ENCODE measurements around the gene TRABD2B. TPM values are rescaled to one million over a fixed set of nuclear protein-coding genes. Genes with fewer than 3 reads are reported as not detected.

TRABD2B gene
- polyA plus RNA-seq, 1 of the 3 experiments (the other 2 are of a cell fraction): 0.03 TPM

DNA sequence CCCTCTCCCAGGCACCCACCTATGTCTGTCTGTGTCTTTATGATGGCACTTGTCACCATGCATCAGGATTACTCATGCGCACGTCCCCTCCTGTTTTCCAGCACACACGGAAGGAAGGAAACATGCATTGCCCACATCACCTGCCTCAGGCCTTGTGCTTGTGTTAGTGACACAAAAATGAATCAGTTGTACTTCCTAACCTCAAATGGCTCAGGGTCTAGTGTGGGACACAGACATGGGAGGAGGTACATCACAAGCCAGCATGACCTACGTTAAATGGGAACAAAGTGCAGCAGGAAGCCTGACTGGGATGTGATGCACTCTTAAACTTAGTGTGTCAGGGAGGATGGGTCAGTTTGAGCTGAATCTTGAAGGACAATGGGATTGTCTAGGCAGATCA, 126.7 kb downstream of the TRABD2B start:
- POLR2A ChIA-PET: no interaction called here
- H3K4me2 ChIP-seq: no peak overlapping the region
- TF ChIP-seq YY1 (IDR thresholded peaks at IDR 0.05; ENCODE audit: low read depth) (no peak), GATA2 (CRISPR knock-in tag; IDR thresholded peaks at IDR 0.05) (no peak), TEAD4 (IDR thresholded peaks at IDR 0.05; ENCODE audit: borderline replicate concordance, insufficient read depth) (no peak), SIN3A (IDR thresholded peaks at IDR 0.05; ENCODE audit: borderline replicate concordance, low read depth, low read length) (no peak), TAF1 (IDR thresholded peaks at IDR 0.05; ENCODE audit: borderline replicate concordance, low read depth, low read length) (no peak), FOXJ3 (CRISPR knock-in tag; IDR thresholded peaks at IDR 0.05) (no peak), RXRA (IDR thresholded peaks at IDR 0.05; ENCODE audit: borderline replicate concordance, low read depth) (no peak), EZH2phosphoT487 (IDR thresholded peaks at IDR 0.05; ENCODE audit: borderline replicate concordance, low read depth) (no peak), RFX5 (IDR thresholded peaks at IDR 0.05; ENCODE audit: low read length) (no peak), CHD2 (IDR thresholded peaks at IDR 0.05; ENCODE audit: low read length, partially characterized antibody) (no peak), ELF1 (IDR thresholded peaks at IDR 0.05) (no peak)
- TF ChIP-seq, protein P1, sequence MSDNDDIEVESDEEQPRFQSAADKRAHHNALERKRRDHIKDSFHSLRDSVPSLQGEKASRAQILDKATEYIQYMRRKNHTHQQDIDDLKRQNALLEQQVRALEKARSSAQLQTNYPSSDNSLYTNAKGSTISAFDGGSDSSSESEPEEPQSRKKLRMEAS (IDR thresholded peaks at IDR 0.05; ENCODE audit: low read depth): no peak
- TF ChIP-seq, protein P2, sequence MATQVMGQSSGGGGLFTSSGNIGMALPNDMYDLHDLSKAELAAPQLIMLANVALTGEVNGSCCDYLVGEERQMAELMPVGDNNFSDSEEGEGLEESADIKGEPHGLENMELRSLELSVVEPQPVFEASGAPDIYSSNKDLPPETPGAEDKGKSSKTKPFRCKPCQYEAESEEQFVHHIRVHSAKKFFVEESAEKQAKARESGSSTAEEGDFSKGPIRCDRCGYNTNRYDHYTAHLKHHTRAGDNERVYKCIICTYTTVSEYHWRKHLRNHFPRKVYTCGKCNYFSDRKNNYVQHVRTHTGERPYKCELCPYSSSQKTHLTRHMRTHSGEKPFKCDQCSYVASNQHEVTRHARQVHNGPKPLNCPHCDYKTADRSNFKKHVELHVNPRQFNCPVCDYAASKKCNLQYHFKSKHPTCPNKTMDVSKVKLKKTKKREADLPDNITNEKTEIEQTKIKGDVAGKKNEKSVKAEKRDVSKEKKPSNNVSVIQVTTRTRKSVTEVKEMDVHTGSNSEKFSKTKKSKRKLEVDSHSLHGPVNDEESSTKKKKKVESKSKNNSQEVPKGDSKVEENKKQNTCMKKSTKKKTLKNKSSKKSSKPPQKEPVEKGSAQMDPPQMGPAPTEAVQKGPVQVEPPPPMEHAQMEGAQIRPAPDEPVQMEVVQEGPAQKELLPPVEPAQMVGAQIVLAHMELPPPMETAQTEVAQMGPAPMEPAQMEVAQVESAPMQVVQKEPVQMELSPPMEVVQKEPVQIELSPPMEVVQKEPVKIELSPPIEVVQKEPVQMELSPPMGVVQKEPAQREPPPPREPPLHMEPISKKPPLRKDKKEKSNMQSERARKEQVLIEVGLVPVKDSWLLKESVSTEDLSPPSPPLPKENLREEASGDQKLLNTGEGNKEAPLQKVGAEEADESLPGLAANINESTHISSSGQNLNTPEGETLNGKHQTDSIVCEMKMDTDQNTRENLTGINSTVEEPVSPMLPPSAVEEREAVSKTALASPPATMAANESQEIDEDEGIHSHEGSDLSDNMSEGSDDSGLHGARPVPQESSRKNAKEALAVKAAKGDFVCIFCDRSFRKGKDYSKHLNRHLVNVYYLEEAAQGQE (IDR thresholded peaks at IDR 0.05; ENCODE audit: low read depth, low read length): no peak
- no peaks in the 10 kb centered on the region for H3K9me2 ChIP-seq
- H3K36me3 ChIP-seq (replicated peaks in 1 of 2; ENCODE audit: control insufficient read depth in 1 of 2, insufficient read depth in 2 of 2, low read length in 1 of 2): no peaks in the 10 kb centered on the region
- H3F3A ChIP-seq (replicated peaks; ENCODE audit: insufficient read depth): no peaks in the 10 kb centered on the region
- no peaks in the 10 kb centered on the region for H4K20me1 ChIP-seq (ENCODE audit: insufficient read depth)
- H3K9ac ChIP-seq: no peak overlapping the region
- CTCF ChIA-PET: interaction anchor here (0.8 to 1.6 kb wide), 2 partner anchors 21 to 434 kb away, joined by 3 to 5 read pairs; no protein-coding TSS in a partner anchor
- DNase-seq: no peak
- H3K27ac ChIP-seq (ENCODE audit: low read depth in 2 of 2, low read length in 1 of 2): no peak overlapping the region
- H3K27me3 ChIP-seq (ENCODE audit: insufficient read depth): no peaks in the 10 kb centered on the region
- 60% methylated on average over 4 of the region's 4 CpGs for WGBS (ENCODE audit: low lambda C conversion rate)
- H2AFZ ChIP-seq (ENCODE audit: low read depth): no peak overlapping the region
- H3K79me2 ChIP-seq (ENCODE audit: insufficient read depth): no peaks in the 10 kb centered on the region
- no peaks in the 10 kb centered on the region for H3K9me3 ChIP-seq
- no peak overlapping the region for H3K4me3 ChIP-seq (ENCODE audit: low read depth in 2 of 2, low read length in 1 of 2)
- H3K4me1 ChIP-seq (ENCODE audit: control insufficient read depth in 1 of 2, insufficient read depth in 2 of 2, low read depth in 1 of 2, low read length in 1 of 2): peaks cover 0 to 16% of the 10 kb centered on the region in 2 experiments; a peak in 1 of 4 replicates

DNA sequence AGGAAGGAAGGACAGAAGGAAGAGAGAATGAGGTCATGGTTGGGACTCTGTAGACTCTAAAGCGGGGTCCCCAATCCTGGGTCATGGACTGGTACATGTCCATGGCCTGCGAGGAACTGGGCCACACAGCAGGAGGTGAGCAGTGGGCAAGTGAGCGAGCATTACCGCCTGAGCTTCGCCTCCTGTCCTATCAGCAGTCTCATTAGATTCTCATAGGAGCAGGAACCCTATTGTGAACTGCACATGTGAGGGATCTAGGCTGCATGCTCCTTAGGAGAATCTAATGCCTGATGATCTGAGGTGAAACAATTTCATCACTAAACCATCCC, 128.9 kb downstream of the TRABD2B start:
- Histone ChIP-seq H3K27me3 (ENCODE audit: insufficient read depth) (no peaks in the 10 kb centered on the region), H3K4me2 (no peak overlapping the region), H3K36me3 (replicated peaks in 1 of 2; ENCODE audit: control insufficient read depth in 1 of 2, insufficient read depth in 2 of 2, low read length in 1 of 2) (no peaks in the 10 kb centered on the region), H3K27ac (ENCODE audit: low read depth in 2 of 2, low read length in 1 of 2) (no peak overlapping the region), H2AFZ (ENCODE audit: low read depth) (no peak overlapping the region), H4K20me1 (ENCODE audit: insufficient read depth) (no peaks in the 10 kb centered on the region), H3K4me3 (ENCODE audit: low read depth in 2 of 2, low read length in 1 of 2) (no peak overlapping the region), H3K9ac (no peak overlapping the region), H3K4me1 (ENCODE audit: control insufficient read depth in 1 of 2, insufficient read depth in 2 of 2, low read depth in 1 of 2, low read length in 1 of 2) (peaks cover 0 to 16% of the 10 kb centered on the region in 2 experiments; a peak in 1 of 4 replicates), H3F3A (replicated peaks; ENCODE audit: insufficient read depth) (no peaks in the 10 kb centered on the region), H3K9me2 (no peaks in the 10 kb centered on the region), H3K79me2 (ENCODE audit: insufficient read depth) (no peaks in the 10 kb centered on the region), H3K9me3 (no peaks in the 10 kb centered on the region)
- WGBS (ENCODE audit: low lambda C conversion rate): 61% methylated on average over 5 of the region's 5 CpGs
- CTCF ChIA-PET: interaction anchor here (1.2 kb wide), 1 partner anchor 14 kb away, joined by 3 read pairs; no protein-coding TSS in a partner anchor
- DNase-seq: no peak
- no peak for TF ChIP-seq EZH2phosphoT487 (IDR thresholded peaks at IDR 0.05; ENCODE audit: borderline replicate concordance, low read depth)
- TF ChIP-seq JUND (IDR thresholded peaks at IDR 0.05): no peak
- TF ChIP-seq TAF1 (IDR thresholded peaks at IDR 0.05; ENCODE audit: borderline replicate concordance, low read depth, low read length): no peak
- TF ChIP-seq, protein P3, sequence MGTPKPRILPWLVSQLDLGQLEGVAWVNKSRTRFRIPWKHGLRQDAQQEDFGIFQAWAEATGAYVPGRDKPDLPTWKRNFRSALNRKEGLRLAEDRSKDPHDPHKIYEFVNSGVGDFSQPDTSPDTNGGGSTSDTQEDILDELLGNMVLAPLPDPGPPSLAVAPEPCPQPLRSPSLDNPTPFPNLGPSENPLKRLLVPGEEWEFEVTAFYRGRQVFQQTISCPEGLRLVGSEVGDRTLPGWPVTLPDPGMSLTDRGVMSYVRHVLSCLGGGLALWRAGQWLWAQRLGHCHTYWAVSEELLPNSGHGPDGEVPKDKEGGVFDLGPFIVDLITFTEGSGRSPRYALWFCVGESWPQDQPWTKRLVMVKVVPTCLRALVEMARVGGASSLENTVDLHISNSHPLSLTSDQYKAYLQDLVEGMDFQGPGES (IDR thresholded peaks at IDR 0.05; ENCODE audit: low read depth, low read length): no peak
- no peak for TF ChIP-seq CHD2 (IDR thresholded peaks at IDR 0.05; ENCODE audit: low read length, partially characterized antibody)
- no peak for TF ChIP-seq RCOR1 (IDR thresholded peaks at IDR 0.05; ENCODE audit: low read length)
- no peak for TF ChIP-seq FOXM1 (IDR thresholded peaks at IDR 0.05; ENCODE audit: low read depth)
- no peak for TF ChIP-seq FOXJ3 (CRISPR knock-in tag; IDR thresholded peaks at IDR 0.05)
- no peak for TF ChIP-seq FOSL2 (IDR thresholded peaks at IDR 0.05; ENCODE audit: borderline replicate concordance, low read depth)
- TF ChIP-seq, protein P4, sequence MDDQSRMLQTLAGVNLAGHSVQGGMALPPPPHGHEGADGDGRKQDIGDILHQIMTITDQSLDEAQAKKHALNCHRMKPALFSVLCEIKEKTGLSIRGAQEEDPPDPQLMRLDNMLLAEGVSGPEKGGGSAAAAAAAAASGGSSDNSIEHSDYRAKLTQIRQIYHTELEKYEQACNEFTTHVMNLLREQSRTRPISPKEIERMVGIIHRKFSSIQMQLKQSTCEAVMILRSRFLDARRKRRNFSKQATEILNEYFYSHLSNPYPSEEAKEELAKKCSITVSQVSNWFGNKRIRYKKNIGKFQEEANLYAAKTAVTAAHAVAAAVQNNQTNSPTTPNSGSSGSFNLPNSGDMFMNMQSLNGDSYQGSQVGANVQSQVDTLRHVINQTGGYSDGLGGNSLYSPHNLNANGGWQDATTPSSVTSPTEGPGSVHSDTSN (IDR thresholded peaks at IDR 0.05): no peak
- no peak for TF ChIP-seq ELF1 (IDR thresholded peaks at IDR 0.05)
- TF ChIP-seq SMC3 (IDR thresholded peaks at IDR 0.05; ENCODE audit: low read depth, low read length): no peak
- TF ChIP-seq, protein P5, sequence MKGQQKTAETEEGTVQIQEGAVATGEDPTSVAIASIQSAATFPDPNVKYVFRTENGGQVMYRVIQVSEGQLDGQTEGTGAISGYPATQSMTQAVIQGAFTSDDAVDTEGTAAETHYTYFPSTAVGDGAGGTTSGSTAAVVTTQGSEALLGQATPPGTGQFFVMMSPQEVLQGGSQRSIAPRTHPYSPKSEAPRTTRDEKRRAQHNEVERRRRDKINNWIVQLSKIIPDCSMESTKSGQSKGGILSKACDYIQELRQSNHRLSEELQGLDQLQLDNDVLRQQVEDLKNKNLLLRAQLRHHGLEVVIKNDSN (IDR thresholded peaks at IDR 0.05; ENCODE audit: borderline replicate concordance, low read depth): no peak
- POLR2A ChIA-PET: no interaction called here

All from SK-N-SH (cell line).